G401 (cell line): ENCODE data around the gene TBC1D9. TPM values are rescaled to one million over a fixed set of nuclear protein-coding genes. Genes with fewer than 3 reads are reported as not detected.

Experiments
- DNase-seq: peaks from one replicate; pipeline ENCODE4 v3.0.0-alpha.2; 2015; ENCODE audit warnings: low spot score
- in situ Hi-C: cut with HindIII; loops from 2 replicates; pipeline ENCODE4 v1.10.0; 2016; ENCODE audit warnings: low sequenced_read_pairs, mixed read lengths
- total RNA-seq: library from RNA; depleted of rRNA; stranded (reverse); fragments of >200 nt; shearing (Covaris generic); gene quantifications from 2 replicates; pipeline ENCODE4 v1.2.3, GENCODE V29; 2014

TBC1D9 gene
- total RNA-seq, 1 experiment from 2014 or later = 9.4 TPM

- in situ Hi-C loops = no loop called here
- DNase-seq = no peak
These were observed 26.7 kb downstream of the TBC1D9 start for GRCh38 chr4:140729344-140730049.

GRCh38 chr4:140726776-140727500, 29.2 kb downstream of the TBC1D9 start:
- in situ Hi-C loops = no loop called here

GRCh38 chr4:140725556-140725955, 30.6 kb downstream of the TBC1D9 start:
- DNase-seq = no peak
- in situ Hi-C loops = no loop called here

More at GRCh38 chr4:140726776-140727500, 29.2 kb downstream of the TBC1D9 start:
- no peak for DNase-seq

- in situ Hi-C loops = no loop called here
- DNase-seq = no peak
These were observed 31.4 kb downstream of the TBC1D9 start for GRCh38 chr4:140724760-140725159.

GRCh38 chr4:140720387-140721304, 35.5 kb downstream of the TBC1D9 start:
- in situ Hi-C loops = no loop called here
- no peak for DNase-seq

- in situ Hi-C loops = no loop called here
- no peak for DNase-seq
These were observed 36.5 kb downstream of the TBC1D9 start for GRCh38 chr4:140719686-140720085.

GRCh38 chr4:140719022-140719421, 37.2 kb downstream of the TBC1D9 start:
- in situ Hi-C loops = no loop called here
- no peak for DNase-seq

- DNase-seq = no peak
- in situ Hi-C loops = no loop called here
These were observed 37.8 kb downstream of the TBC1D9 start for GRCh38 chr4:140718241-140718952.

- DNase-seq = no peak
- in situ Hi-C loops = no loop called here
These were observed 38.9 kb downstream of the TBC1D9 start for GRCh38 chr4:140717313-140717712.

GRCh38 chr4:140715119-140715518, 41.1 kb downstream of the TBC1D9 start:
- in situ Hi-C loops = no loop called here

GRCh38 chr4:140711910-140712309, 44.3 kb downstream of the TBC1D9 start:
- in situ Hi-C loops = no loop called here
- no peak for DNase-seq

More at GRCh38 chr4:140715119-140715518, 41.1 kb downstream of the TBC1D9 start:
- DNase-seq = no peak

- DNase-seq = no peak
- in situ Hi-C loops = no loop called here
These were observed 45.1 kb downstream of the TBC1D9 start for GRCh38 chr4:140710908-140711622.

- no peak for DNase-seq
- in situ Hi-C loops = no loop called here
These were observed 48.9 kb downstream of the TBC1D9 start for GRCh38 chr4:140707325-140707724.

GRCh38 chr4:140706665-140707064, 49.5 kb downstream of the TBC1D9 start:
- no peak for DNase-seq
- in situ Hi-C loops = no loop called here

- no peak for DNase-seq
- in situ Hi-C loops = no loop called here
These were observed 49.9 kb downstream of the TBC1D9 start for GRCh38 chr4:140706276-140706625.

- in situ Hi-C loops = no loop called here
- DNase-seq = no peak
These were observed 50.4 kb downstream of the TBC1D9 start for GRCh38 chr4:140705625-140706275.

- in situ Hi-C loops = no loop called here
- DNase-seq = no peak
These were observed 51.2 kb downstream of the TBC1D9 start for GRCh38 chr4:140704964-140705363.

- DNase-seq = no peak
- in situ Hi-C loops = no loop called here
These were observed 51.7 kb downstream of the TBC1D9 start for GRCh38 chr4:140704392-140704960.
